Gastrocnemius medialis (tissue), 4 donors: Measurements from ENCODE around the gene PEAK1.

ENCODE experiments used
- POLR2A ChIP-seq, 2 donors: fragments of 450-650 bp; IDR thresholded peaks; one replicate each; pipeline ENCODE4 v1.6.1; 2017; ENCODE audit warnings: antibody characterized with exemption in 2 of 2, mild to moderate bottlenecking in 2 of 2, moderate library complexity in 2 of 2
- TF ChIP-seq, protein P1 (sequence below), 5 experiments: fragments of 450-650 bp in 3 of 5; fragments of 200-600 bp in 2 of 5; sonication (generic) in 2 of 5; IDR thresholded peaks in 4 of 5; conservative IDR thresholded peaks in 1 of 5; 1 replicate in 4 of 5; 2 replicates in 1 of 5; pipeline ENCODE4 v1.5.1; 2016 to 2019; ENCODE audit warnings: antibody characterized with exemption in 5 of 5, mild to moderate bottlenecking in 3 of 5, moderate library complexity in 3 of 5

DNA sequence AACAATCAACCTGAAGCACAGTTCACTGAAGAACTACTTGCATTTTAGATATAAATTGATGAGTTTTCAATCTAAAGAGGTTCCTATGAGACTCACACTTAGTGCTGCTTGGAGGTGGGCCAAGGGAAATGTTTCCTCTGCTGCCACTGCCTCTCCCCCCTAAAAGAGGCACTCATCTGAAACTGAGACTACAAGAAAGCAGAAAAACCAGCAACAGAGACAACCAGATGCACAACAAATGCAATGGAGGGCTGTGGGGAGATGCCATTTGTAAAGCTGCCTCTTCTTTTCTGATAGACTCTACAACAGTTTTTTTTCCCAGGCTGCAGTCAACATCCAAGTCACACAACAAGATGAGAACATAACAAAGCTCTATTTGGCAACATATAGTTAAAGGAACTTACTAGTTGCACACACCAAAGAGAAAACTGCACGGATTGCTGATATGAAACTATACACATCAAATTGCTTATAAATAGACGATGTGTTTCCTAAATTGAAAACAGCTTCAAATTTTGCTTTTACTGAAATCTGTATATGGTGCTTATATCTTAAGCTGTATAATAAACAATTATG is 360.0 kb downstream of the PEAK1 start:
- TF ChIP-seq, protein P1, sequence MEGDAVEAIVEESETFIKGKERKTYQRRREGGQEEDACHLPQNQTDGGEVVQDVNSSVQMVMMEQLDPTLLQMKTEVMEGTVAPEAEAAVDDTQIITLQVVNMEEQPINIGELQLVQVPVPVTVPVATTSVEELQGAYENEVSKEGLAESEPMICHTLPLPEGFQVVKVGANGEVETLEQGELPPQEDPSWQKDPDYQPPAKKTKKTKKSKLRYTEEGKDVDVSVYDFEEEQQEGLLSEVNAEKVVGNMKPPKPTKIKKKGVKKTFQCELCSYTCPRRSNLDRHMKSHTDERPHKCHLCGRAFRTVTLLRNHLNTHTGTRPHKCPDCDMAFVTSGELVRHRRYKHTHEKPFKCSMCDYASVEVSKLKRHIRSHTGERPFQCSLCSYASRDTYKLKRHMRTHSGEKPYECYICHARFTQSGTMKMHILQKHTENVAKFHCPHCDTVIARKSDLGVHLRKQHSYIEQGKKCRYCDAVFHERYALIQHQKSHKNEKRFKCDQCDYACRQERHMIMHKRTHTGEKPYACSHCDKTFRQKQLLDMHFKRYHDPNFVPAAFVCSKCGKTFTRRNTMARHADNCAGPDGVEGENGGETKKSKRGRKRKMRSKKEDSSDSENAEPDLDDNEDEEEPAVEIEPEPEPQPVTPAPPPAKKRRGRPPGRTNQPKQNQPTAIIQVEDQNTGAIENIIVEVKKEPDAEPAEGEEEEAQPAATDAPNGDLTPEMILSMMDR (IDR thresholded peaks at IDR 0.05 in 4 of 5, conservative IDR thresholded peaks at IDR 0.05 in 1 of 5): no peak
- TF ChIP-seq POLR2A (IDR thresholded peaks at IDR 0.05): no peak
